WTC11 (cell line): ENCODE measurements around the gene CYSRT1. TPM values are rescaled to one million over a fixed set of nuclear protein-coding genes. Genes with fewer than 3 reads are reported as not detected.

Experiments used
- ATAC-seq: fragments of 200-7000 bp; cut with Tn5 transposase; 2 replicates; pipeline ENCODE4 v1.10.0; 2021; ENCODE audit warnings: mild to moderate bottlenecking, moderate library complexity
- CTCF ChIA-PET: fragments of 300-600 bp; sonication (Branson Sonifier 250); formaldehyde crosslinking; loops from one replicate; lab custom pipeline; 2021; ENCODE audit warnings: antibody characterized with exemption; lab: Charles Lee
- POLR2A ChIA-PET: fragments of 350-600 bp; sonication (Branson Sonifier 250); formaldehyde crosslinking; loops from one replicate; lab custom pipeline; 2021; ENCODE audit warnings: antibody characterized with exemption; lab: Charles Lee
- DNase-seq: peaks from one replicate; pipeline ENCODE4 v3.0.0; 2021; ENCODE audit warnings: low spot score
- H3K27ac Mint-ChIP-seq: 2 replicates; pipeline ENCODE4 v1.8.0; 2021; ENCODE audit warnings: mixed read lengths
- H3K27me3 Mint-ChIP-seq: 2 replicates; pipeline ENCODE4 v1.8.0; 2021; ENCODE audit warnings: low read depth, mild to moderate bottlenecking, moderate library complexity, mixed read lengths
- H3K36me3 Mint-ChIP-seq: 2 replicates; pipeline ENCODE4 v1.8.0; 2021; ENCODE audit warnings: mixed read lengths
- H3K4me1 Mint-ChIP-seq: 2 replicates; pipeline ENCODE4 v1.8.0; 2022; ENCODE audit warnings: mixed read lengths
- H3K4me3 Mint-ChIP-seq: 2 replicates; pipeline ENCODE4 v1.8.0; 2021; ENCODE audit warnings: mild to moderate bottlenecking, moderate library complexity, mixed read lengths
- H3K9me3 Mint-ChIP-seq: 2 replicates; pipeline ENCODE4 v1.8.0; 2021; ENCODE audit warnings: mixed read lengths
- ETV6 ChIP-seq: sonication (generic); formaldehyde crosslinking; IDR thresholded peaks from 2 replicates; pipeline ENCODE4 v1.8.1; 2022; ENCODE audit warnings: mild to moderate bottlenecking, missing genetic modification reagents
- FOXJ3 ChIP-seq: sonication (generic); formaldehyde crosslinking; IDR thresholded peaks from 2 replicates; pipeline ENCODE4 v1.9.0; 2021; ENCODE audit warnings: missing genetic modification reagents, mild to moderate bottlenecking, borderline replicate concordance
- FOXK1 ChIP-seq: sonication (generic); formaldehyde crosslinking; IDR thresholded peaks from 2 replicates; pipeline ENCODE4 v1.8.0; 2022; ENCODE audit warnings: mild to moderate bottlenecking, moderate library complexity, missing genetic modification reagents
- HMGA2 ChIP-seq: fragments of 250-450 bp; sonication (Bioruptor Pico); IDR thresholded peaks from 2 replicates; pipeline ENCODE4 v1.4.0; 2021; ENCODE audit warnings: mild to moderate bottlenecking, moderate library complexity
- KAT7 ChIP-seq: sonication (generic); formaldehyde crosslinking; IDR thresholded peaks from 2 replicates; pipeline ENCODE4 v1.8.1; 2023; ENCODE audit warnings: missing genetic modification reagents, mild to moderate bottlenecking, borderline replicate concordance
- MXD4 ChIP-seq: fragments of 250-450 bp; sonication (Bioruptor Pico); IDR thresholded peaks from 2 replicates; pipeline ENCODE4 v1.8.0; 2021; ENCODE audit warnings: mild to moderate bottlenecking, moderate library complexity, borderline replicate concordance
- NR1H2 ChIP-seq: sonication (generic); formaldehyde crosslinking; IDR thresholded peaks from 2 replicates; pipeline ENCODE4 v1.9.0; 2021; ENCODE audit warnings: mild to moderate bottlenecking, moderate library complexity, missing genetic modification reagents
- SMAD3 ChIP-seq: sonication (generic); formaldehyde crosslinking; IDR thresholded peaks from 2 replicates; pipeline ENCODE4 v1.8.0; 2022; ENCODE audit warnings: missing genetic modification reagents, mild to moderate bottlenecking, borderline replicate concordance
- ZBTB21 ChIP-seq: sonication (generic); formaldehyde crosslinking; IDR thresholded peaks from 2 replicates; pipeline ENCODE4 v1.8.1; 2023; ENCODE audit warnings: mild to moderate bottlenecking, missing genetic modification reagents, borderline replicate concordance
- ZNF671 ChIP-seq: fragments of 250-450 bp; sonication (Bioruptor Pico); IDR thresholded peaks from 2 replicates; pipeline ENCODE4 v1.8.0; 2021; ENCODE audit warnings: mild to moderate bottlenecking
- total RNA-seq: library from RNA; stranded (reverse); gene quantifications from 3 replicates; pipeline ENCODE4 v1.2.3, GENCODE V29; 2021
- TF ChIP-seq, protein P1 (sequence below): sonication (generic); formaldehyde crosslinking; IDR thresholded peaks from 2 replicates; pipeline ENCODE4 v1.8.0; 2022; ENCODE audit warnings: missing genetic modification reagents
- TF ChIP-seq, protein P2 (sequence below): sonication (generic); formaldehyde crosslinking; IDR thresholded peaks from 2 replicates; pipeline ENCODE4 v1.8.0; 2022; ENCODE audit warnings: mild to moderate bottlenecking, missing genetic modification reagents
- TF ChIP-seq, protein P3 (sequence below): sonication (generic); formaldehyde crosslinking; conservative IDR thresholded peaks from 2 replicates; pipeline ENCODE4 v1.8.1; 2022; ENCODE audit warnings: mild to moderate bottlenecking, missing genetic modification reagents
- TF ChIP-seq, protein P4 (sequence below): sonication (generic); formaldehyde crosslinking; IDR thresholded peaks from 2 replicates; pipeline ENCODE4 v1.8.0; 2023; ENCODE audit warnings: mild to moderate bottlenecking, missing genetic modification reagents
- TF ChIP-seq, protein P5 (sequence below): sonication (generic); formaldehyde crosslinking; IDR thresholded peaks from 2 replicates; pipeline ENCODE4 v1.8.0; 2023; ENCODE audit warnings: missing genetic modification reagents, mild to moderate bottlenecking, borderline replicate concordance
- TF ChIP-seq, protein P6 (sequence below): fragments of 250-450 bp; sonication (Bioruptor Pico); IDR thresholded peaks from 2 replicates; pipeline ENCODE4 v1.9.0; 2021; ENCODE audit warnings: mild to moderate bottlenecking
- TF ChIP-seq, protein P7 (sequence below): sonication (generic); formaldehyde crosslinking; IDR thresholded peaks from 2 replicates; pipeline ENCODE4 v1.8.1; 2023; ENCODE audit warnings: mild to moderate bottlenecking, missing genetic modification reagents

Gene CYSRT1
- total RNA-seq, 1 experiment from 2014 or later, result 3.5 TPM

DNA sequence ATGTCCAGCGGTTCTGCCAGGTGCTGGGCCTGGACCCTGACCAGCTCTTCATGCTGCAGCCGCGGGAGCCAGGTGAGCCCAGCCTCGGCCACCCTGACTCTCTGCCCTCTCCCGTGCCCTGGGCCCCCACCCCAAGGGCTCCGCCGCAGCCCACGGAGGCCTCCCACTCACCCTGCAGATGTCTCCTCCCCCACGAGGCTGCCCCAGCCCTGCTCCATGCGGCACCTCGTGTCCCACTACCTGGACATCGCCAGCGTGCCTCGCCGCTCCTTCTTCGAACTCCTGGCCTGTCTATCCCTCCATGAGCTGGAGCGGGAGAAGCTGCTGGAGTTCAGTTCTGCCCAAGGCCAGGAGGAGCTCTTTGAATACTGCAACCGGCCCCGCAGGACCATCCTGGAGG is 10.4 kb upstream of the CYSRT1 start (continued):
- TF ChIP-seq, protein P1, sequence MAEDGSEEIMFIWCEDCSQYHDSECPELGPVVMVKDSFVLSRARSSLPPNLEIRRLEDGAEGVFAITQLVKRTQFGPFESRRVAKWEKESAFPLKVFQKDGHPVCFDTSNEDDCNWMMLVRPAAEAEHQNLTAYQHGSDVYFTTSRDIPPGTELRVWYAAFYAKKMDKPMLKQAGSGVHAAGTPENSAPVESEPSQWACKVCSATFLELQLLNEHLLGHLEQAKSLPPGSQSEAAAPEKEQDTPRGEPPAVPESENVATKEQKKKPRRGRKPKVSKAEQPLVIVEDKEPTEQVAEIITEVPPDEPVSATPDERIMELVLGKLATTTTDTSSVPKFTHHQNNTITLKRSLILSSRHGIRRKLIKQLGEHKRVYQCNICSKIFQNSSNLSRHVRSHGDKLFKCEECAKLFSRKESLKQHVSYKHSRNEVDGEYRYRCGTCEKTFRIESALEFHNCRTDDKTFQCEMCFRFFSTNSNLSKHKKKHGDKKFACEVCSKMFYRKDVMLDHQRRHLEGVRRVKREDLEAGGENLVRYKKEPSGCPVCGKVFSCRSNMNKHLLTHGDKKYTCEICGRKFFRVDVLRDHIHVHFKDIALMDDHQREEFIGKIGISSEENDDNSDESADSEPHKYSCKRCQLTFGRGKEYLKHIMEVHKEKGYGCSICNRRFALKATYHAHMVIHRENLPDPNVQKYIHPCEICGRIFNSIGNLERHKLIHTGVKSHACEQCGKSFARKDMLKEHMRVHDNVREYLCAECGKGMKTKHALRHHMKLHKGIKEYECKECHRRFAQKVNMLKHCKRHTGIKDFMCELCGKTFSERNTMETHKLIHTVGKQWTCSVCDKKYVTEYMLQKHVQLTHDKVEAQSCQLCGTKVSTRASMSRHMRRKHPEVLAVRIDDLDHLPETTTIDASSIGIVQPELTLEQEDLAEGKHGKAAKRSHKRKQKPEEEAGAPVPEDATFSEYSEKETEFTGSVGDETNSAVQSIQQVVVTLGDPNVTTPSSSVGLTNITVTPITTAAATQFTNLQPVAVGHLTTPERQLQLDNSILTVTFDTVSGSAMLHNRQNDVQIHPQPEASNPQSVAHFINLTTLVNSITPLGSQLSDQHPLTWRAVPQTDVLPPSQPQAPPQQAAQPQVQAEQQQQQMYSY (CRISPR knock-in tag), result no peak
- TF ChIP-seq ZBTB21 (CRISPR knock-in tag) (no peak), FOXK1 (CRISPR knock-in tag) (no peak), ETV6 (CRISPR knock-in tag) (no peak), HMGA2 (no peak), KAT7 (CRISPR knock-in tag) (no peak), MXD4 (CRISPR knock-in tag) (no peak), ZNF671 (CRISPR knock-in tag) (no peak)
- TF ChIP-seq, protein P2, sequence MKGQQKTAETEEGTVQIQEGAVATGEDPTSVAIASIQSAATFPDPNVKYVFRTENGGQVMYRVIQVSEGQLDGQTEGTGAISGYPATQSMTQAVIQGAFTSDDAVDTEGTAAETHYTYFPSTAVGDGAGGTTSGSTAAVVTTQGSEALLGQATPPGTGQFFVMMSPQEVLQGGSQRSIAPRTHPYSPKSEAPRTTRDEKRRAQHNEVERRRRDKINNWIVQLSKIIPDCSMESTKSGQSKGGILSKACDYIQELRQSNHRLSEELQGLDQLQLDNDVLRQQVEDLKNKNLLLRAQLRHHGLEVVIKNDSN (CRISPR knock-in tag), result no peak
- TF ChIP-seq, protein P3, sequence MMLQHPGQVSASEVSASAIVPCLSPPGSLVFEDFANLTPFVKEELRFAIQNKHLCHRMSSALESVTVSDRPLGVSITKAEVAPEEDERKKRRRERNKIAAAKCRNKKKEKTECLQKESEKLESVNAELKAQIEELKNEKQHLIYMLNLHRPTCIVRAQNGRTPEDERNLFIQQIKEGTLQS (CRISPR knock-in tag), result no peak
- TF ChIP-seq, protein P4, sequence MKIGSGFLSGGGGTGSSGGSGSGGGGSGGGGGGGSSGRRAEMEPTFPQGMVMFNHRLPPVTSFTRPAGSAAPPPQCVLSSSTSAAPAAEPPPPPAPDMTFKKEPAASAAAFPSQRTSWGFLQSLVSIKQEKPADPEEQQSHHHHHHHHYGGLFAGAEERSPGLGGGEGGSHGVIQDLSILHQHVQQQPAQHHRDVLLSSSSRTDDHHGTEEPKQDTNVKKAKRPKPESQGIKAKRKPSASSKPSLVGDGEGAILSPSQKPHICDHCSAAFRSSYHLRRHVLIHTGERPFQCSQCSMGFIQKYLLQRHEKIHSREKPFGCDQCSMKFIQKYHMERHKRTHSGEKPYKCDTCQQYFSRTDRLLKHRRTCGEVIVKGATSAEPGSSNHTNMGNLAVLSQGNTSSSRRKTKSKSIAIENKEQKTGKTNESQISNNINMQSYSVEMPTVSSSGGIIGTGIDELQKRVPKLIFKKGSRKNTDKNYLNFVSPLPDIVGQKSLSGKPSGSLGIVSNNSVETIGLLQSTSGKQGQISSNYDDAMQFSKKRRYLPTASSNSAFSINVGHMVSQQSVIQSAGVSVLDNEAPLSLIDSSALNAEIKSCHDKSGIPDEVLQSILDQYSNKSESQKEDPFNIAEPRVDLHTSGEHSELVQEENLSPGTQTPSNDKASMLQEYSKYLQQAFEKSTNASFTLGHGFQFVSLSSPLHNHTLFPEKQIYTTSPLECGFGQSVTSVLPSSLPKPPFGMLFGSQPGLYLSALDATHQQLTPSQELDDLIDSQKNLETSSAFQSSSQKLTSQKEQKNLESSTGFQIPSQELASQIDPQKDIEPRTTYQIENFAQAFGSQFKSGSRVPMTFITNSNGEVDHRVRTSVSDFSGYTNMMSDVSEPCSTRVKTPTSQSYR (CRISPR knock-in tag), result no peak
- TF ChIP-seq, protein P5, sequence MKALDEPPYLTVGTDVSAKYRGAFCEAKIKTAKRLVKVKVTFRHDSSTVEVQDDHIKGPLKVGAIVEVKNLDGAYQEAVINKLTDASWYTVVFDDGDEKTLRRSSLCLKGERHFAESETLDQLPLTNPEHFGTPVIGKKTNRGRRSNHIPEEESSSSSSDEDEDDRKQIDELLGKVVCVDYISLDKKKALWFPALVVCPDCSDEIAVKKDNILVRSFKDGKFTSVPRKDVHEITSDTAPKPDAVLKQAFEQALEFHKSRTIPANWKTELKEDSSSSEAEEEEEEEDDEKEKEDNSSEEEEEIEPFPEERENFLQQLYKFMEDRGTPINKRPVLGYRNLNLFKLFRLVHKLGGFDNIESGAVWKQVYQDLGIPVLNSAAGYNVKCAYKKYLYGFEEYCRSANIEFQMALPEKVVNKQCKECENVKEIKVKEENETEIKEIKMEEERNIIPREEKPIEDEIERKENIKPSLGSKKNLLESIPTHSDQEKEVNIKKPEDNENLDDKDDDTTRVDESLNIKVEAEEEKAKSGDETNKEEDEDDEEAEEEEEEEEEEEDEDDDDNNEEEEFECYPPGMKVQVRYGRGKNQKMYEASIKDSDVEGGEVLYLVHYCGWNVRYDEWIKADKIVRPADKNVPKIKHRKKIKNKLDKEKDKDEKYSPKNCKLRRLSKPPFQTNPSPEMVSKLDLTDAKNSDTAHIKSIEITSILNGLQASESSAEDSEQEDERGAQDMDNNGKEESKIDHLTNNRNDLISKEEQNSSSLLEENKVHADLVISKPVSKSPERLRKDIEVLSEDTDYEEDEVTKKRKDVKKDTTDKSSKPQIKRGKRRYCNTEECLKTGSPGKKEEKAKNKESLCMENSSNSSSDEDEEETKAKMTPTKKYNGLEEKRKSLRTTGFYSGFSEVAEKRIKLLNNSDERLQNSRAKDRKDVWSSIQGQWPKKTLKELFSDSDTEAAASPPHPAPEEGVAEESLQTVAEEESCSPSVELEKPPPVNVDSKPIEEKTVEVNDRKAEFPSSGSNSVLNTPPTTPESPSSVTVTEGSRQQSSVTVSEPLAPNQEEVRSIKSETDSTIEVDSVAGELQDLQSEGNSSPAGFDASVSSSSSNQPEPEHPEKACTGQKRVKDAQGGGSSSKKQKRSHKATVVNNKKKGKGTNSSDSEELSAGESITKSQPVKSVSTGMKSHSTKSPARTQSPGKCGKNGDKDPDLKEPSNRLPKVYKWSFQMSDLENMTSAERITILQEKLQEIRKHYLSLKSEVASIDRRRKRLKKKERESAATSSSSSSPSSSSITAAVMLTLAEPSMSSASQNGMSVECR, result no peak

DNA sequence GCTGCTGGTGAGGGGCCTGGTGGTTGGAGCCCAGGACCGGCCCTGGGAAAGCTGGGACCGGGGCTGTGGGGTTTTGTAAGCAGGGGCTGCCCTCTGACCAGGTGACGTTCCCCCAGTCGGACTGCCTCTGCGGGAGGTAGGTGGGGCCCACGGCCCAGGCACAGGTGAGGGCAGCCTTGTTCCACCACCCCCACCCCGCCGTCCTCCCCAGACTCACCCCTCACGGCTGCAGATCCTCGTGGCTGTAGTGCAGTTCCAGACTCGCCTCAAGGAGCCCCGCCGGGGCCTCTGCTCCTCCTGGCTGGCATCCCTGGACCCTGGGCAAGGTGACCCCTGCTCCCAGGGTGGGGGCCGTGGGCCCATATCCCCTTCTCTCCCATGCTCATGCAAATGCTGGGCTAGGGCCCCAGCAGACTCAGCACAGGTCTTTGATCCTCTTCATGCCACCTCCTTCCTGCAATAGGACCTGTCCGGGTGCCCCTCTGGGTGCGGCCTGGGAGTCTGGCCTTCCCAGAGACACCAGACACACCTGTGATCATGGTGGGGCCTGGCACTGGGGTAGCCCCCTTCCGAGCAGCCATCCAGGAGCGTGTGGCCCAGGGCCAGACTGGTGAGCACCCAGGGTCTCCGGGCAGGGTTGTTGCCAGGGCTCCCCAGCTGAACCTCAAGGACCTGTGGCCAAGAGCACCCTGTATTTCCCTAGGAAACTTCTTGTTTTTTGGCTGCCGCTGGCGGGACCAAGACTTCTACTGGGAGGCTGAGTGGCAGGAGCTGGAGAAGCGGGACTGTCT is 9.6 kb upstream of the CYSRT1 start:
- CTCF ChIA-PET, result interaction anchor here (1.3 to 2.8 kb wide), 3 partner anchors 21 to 40 kb away, joined by 4 to 10 read pairs (median 8); no protein-coding TSS in a partner anchor
- no peak for DNase-seq
- Mint-ChIP-seq H3K27me3 (no peaks in the 10 kb centered on the region), H3K9me3 (no peaks in the 10 kb centered on the region), H3K4me1 (peaks cover 4% of the 10 kb centered on the region; the same call in 1 of the 2 replicates), H3K36me3 (0 out of 2 replicates have a peak, but pooled peaks cover 3% of the 10 kb centered on the region), H3K4me3 (no peak overlapping the region), H3K27ac (no peak overlapping the region)
- no peak for ATAC-seq
- POLR2A ChIA-PET, result no interaction called here
- TF ChIP-seq NR1H2 (no peak), SMAD3 (CRISPR knock-in tag) (no peak), FOXJ3 (CRISPR knock-in tag) (no peak)
- TF ChIP-seq, protein P6, sequence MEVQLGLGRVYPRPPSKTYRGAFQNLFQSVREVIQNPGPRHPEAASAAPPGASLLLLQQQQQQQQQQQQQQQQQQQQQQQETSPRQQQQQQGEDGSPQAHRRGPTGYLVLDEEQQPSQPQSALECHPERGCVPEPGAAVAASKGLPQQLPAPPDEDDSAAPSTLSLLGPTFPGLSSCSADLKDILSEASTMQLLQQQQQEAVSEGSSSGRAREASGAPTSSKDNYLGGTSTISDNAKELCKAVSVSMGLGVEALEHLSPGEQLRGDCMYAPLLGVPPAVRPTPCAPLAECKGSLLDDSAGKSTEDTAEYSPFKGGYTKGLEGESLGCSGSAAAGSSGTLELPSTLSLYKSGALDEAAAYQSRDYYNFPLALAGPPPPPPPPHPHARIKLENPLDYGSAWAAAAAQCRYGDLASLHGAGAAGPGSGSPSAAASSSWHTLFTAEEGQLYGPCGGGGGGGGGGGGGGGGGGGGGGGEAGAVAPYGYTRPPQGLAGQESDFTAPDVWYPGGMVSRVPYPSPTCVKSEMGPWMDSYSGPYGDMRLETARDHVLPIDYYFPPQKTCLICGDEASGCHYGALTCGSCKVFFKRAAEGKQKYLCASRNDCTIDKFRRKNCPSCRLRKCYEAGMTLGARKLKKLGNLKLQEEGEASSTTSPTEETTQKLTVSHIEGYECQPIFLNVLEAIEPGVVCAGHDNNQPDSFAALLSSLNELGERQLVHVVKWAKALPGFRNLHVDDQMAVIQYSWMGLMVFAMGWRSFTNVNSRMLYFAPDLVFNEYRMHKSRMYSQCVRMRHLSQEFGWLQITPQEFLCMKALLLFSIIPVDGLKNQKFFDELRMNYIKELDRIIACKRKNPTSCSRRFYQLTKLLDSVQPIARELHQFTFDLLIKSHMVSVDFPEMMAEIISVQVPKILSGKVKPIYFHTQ, result no peak
- TF ChIP-seq, protein P7, sequence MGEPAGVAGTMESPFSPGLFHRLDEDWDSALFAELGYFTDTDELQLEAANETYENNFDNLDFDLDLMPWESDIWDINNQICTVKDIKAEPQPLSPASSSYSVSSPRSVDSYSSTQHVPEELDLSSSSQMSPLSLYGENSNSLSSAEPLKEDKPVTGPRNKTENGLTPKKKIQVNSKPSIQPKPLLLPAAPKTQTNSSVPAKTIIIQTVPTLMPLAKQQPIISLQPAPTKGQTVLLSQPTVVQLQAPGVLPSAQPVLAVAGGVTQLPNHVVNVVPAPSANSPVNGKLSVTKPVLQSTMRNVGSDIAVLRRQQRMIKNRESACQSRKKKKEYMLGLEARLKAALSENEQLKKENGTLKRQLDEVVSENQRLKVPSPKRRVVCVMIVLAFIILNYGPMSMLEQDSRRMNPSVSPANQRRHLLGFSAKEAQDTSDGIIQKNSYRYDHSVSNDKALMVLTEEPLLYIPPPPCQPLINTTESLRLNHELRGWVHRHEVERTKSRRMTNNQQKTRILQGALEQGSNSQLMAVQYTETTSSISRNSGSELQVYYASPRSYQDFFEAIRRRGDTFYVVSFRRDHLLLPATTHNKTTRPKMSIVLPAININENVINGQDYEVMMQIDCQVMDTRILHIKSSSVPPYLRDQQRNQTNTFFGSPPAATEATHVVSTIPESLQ, result no peak
